Endothelial cell of umbilical vein (primary cell): ENCODE results near the gene ZNF462.

Experiments used
- EZH2 ChIP-seq: IDR thresholded peaks from 2 replicates; pipeline ENCODE4 v1.6.1; 2012; ENCODE audit warnings: borderline replicate concordance, low read depth, mild to moderate bottlenecking, moderate library complexity, low read length, inconsistent platforms; ENCODE audit not compliant: severe bottlenecking
- FOS ChIP-seq: IDR thresholded peaks from 2 replicates; pipeline ENCODE4 v1.6.1; 2011; ENCODE audit warnings: mild to moderate bottlenecking, low read length, moderate library complexity, borderline replicate concordance; ENCODE audit not compliant: insufficient read depth
- TF ChIP-seq, protein P1 (sequence below), 2 donors: IDR thresholded peaks; 1 replicate in 1 of 2; 2 replicates in 1 of 2; pipeline ENCODE4 v1.5.1; 2011; ENCODE audit warnings: low read length in 2 of 2, mild to moderate bottlenecking in 2 of 2, moderate library complexity in 2 of 2, control low read depth in 1 of 2, inconsistent platforms in 1 of 2, low read depth in 1 of 2; ENCODE audit not compliant: insufficient read depth in 1 of 2; ENCODE audit errors: extremely low read depth in 1 of 2

DNA sequence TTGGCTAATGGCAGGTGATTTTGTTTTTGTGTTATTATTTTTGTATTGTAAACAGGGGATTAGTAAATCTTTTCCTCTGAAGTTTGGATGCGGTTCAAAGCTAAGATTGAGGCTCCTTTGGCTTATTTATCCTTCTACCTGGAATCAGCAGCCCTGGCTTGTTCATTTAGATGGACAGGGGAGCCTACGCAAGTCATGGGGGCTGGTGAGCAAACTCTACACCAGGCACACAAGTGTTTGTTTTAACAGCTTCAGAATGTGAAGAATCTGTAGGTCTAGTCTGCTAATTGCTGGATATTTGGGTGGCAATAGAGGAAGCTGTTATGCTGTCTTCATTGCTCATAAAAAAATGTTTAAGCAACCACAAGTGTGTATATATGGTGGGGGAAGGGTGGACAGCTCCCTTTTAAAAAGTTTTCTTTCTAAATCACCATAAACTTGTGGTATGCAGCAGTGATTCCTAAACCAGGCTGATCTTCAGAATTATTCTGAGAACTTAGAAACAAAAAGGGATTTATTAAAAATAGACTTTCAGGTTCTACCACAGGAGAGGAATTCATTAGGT lies 20.7 kb downstream of the ZNF462 start:
- TF ChIP-seq, protein P1, sequence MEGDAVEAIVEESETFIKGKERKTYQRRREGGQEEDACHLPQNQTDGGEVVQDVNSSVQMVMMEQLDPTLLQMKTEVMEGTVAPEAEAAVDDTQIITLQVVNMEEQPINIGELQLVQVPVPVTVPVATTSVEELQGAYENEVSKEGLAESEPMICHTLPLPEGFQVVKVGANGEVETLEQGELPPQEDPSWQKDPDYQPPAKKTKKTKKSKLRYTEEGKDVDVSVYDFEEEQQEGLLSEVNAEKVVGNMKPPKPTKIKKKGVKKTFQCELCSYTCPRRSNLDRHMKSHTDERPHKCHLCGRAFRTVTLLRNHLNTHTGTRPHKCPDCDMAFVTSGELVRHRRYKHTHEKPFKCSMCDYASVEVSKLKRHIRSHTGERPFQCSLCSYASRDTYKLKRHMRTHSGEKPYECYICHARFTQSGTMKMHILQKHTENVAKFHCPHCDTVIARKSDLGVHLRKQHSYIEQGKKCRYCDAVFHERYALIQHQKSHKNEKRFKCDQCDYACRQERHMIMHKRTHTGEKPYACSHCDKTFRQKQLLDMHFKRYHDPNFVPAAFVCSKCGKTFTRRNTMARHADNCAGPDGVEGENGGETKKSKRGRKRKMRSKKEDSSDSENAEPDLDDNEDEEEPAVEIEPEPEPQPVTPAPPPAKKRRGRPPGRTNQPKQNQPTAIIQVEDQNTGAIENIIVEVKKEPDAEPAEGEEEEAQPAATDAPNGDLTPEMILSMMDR (IDR thresholded peaks at IDR 0.05; ENCODE audit: extremely low read depth in 1 of 2, insufficient read depth in 1 of 2, low read depth in 1 of 2, low read length in 2 of 2), result no peak
- no peak for TF ChIP-seq EZH2
- TF ChIP-seq FOS, result no peak
